AG09309 (cell line): ENCODE data around the gene USP36.

Experiments
- DNase-seq: peaks from one replicate; pipeline ENCODE4 v3.0.0-alpha.2; 2010; ENCODE audit warnings: low read depth
- H3K4me3 ChIP-seq: 2 replicates; pipeline ENCODE4 v1.5.1; 2011; ENCODE audit warnings: mild to moderate bottlenecking, low read depth, low read length, moderate library complexity; ENCODE audit not compliant: control insufficient read depth
- CTCF ChIP-seq: IDR thresholded peaks from 2 replicates; pipeline ENCODE4 v1.5.1; 2011; ENCODE audit warnings: mild to moderate bottlenecking, low read depth, low read length, inconsistent platforms; ENCODE audit not compliant: insufficient read depth, control insufficient read depth; ENCODE audit errors: missing control alignments

Gene USP36

GRCh38 chr17:78818932-78819331, 21.7 kb downstream of the USP36 start:
- TF ChIP-seq CTCF, result no peak
- no peak for DNase-seq
- H3K4me3 ChIP-seq, result no peak overlapping the region

DNA sequence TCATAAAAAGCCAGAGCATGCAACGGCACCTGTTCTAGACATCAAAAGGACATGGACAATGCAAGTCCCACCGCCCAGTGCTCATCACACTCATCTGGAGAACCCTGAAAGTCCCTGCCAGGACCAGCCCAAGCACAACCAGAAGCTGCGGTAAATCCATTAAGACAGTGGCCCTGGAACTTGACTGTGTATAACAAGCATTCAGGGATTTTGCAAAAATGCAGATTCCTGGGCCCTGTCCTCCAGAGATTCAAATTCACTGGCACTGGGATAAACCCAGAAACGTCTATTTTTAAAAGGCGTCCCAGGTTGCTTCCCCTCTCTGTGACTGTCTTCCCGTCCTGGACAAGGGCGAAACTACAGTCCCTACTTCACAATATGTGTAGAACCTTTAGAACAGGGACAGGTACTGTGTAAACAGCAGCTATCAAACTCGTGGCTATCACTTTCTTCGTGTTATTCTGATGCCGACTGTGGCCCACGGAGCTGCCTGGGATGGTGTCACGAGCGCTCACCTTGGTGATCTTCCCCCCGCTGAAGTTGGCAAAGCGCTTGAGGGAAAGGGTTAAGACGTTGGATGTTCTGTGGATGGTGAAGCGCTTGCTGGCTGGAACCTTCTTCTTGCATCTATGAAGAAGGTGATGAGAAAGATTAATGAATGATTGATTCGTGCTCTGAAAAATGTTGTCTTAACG, 22.3 kb downstream of the USP36 start:
- no peak overlapping the region for H3K4me3 ChIP-seq

DNA sequence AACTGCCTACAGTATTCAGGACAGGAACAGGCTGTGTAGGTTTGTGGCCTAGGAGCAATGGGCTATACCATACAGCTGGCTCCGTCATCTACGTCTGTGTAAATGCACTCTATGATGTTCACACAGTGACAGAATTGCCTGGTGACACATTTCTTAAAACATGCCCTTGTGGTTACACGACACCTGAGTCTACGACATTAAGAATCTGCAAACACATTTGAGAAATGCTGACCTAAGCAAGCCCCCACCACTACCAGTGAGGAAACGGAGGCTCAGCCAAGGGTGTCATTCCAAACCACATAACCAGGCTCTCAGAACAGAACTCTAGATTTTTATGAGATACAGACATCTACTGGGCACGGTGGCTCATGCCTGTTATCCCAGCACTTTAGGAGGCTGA, 23.5 kb downstream of the USP36 start:
- no peak overlapping the region for H3K4me3 ChIP-seq
- no peak for TF ChIP-seq CTCF
- DNase-seq, result no peak

More for the DNA sequence above, 22.3 kb downstream of the USP36 start:
- no peak for TF ChIP-seq CTCF
- DNase-seq, result no peak

DNA sequence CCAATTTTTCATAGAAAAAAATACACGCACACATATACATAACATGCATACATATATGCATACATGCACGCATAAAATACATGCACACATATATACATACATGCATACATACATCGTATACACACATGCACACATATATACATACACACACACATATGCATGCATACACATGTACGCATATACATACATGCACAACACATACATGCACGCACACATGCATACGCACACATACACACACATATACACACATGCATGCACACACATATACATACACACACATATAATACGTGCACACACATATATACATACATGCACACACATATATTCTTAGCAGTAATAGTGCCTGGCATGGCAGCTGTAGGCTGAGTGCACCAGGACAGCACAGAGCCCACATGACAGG, 24.9 kb downstream of the USP36 start:
- TF ChIP-seq CTCF, result no peak
- DNase-seq, result no peak
- H3K4me3 ChIP-seq, result no peak overlapping the region

DNA sequence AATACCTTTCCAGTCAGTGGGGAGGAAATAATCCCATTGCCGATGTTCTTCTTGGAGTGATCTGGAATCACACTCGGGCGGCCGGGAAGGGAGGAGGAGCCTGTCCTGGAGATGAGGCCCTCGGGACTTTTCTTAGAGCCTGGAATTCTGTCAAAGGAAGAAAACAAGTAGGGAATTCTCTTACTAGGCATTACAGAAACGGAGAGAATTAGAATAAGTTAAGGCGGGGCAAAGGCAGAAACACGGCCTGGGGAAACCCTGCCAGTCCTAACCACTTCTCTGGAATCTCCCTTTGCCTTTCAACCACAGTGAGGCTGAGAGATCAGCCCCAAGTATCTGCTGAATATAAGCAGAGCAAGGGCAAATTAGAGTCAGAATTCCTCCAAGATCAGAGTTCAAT, 27.8 kb downstream of the USP36 start:
- no peak for DNase-seq
- no peak for TF ChIP-seq CTCF
- no peak overlapping the region for H3K4me3 ChIP-seq

- no peak for DNase-seq
- TF ChIP-seq CTCF, result no peak
- no peak overlapping the region for H3K4me3 ChIP-seq
Measured at GRCh38 chr17:78808163-78808562, 32.5 kb downstream of the USP36 start.

DNA sequence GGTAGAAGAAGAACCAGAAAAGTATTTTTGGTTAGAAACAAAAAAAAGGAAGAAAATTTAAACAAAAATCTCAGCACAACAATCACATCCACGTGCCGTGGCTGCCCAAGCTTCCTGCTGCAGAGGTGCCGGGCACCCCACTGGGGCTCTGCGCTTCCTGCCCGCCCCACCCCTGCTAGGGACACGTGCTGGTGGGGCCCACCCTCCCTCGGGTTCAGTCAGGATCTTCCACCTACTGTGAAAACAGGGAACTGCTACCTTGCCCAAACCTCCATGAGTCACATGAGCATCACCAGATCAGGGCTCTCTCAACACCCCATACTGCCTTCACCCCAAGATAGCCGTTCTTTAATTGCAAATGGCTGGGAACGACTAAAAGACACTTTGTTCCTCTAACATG, 34.2 kb downstream of the USP36 start:
- DNase-seq, result no peak
- no peak overlapping the region for H3K4me3 ChIP-seq
- TF ChIP-seq CTCF, result peak; percentile 6
